IMR-90 (cell line): ENCODE measurements around the gene TIGAR. TPM values are rescaled to one million over a fixed set of nuclear protein-coding genes. Genes with fewer than 3 reads are reported as not detected.

Source experiments
- ATAC-seq: fragments of 200-7000 bp; cut with Tn5 transposase; 2 replicates; pipeline ENCODE4 v1.9.1; 2020; ENCODE audit warnings: low read depth, mild to moderate bottlenecking, moderate library complexity
- BruUV-seq: library from RNA; stranded (reverse); fragments of 400-500 nt; replicated peaks from 2 replicates; lab custom pipeline; 2021; lab: Mats Ljungman, UMichigan
- CTCF ChIA-PET: fragments of 300-600 bp; formaldehyde crosslinking; extraction: SDS; loops from one replicate; lab custom pipeline; 2021; ENCODE audit warnings: antibody characterized with exemption; lab: Yijun Ruan, JAX
- POLR2A ChIA-PET: fragments of 300-600 bp; sonication (Branson Sonifier 250); formaldehyde crosslinking; loops from one replicate; lab custom pipeline; 2022; ENCODE audit warnings: antibody characterized with exemption; ENCODE audit not compliant: unreplicated experiment; lab: Charles Lee
- DNase-seq: peaks from one replicate; pipeline ENCODE4 v3.0.0; 2013
- H2AFZ ChIP-seq: replicated peaks from 2 replicates; pipeline ENCODE3; 2013; ENCODE audit warnings: low read length, mild to moderate bottlenecking; ENCODE audit not compliant: poor library complexity
- H2AK5ac ChIP-seq: 2 replicates; pipeline ENCODE4 v1.6.1; 2013; ENCODE audit warnings: low read depth, low read length, inconsistent platforms
- H2AK9ac ChIP-seq: replicated peaks from 2 replicates; pipeline ENCODE3; 2013; ENCODE audit warnings: mild to moderate bottlenecking, low read depth, low read length, moderate library complexity; ENCODE audit not compliant: poor library complexity
- H2BK120ac ChIP-seq: 2 replicates; pipeline ENCODE4 v1.6.1; 2013; ENCODE audit warnings: low read depth, low read length, inconsistent platforms
- H2BK15ac ChIP-seq: 3 replicates; pipeline ENCODE4 v1.6.1; 2013; ENCODE audit warnings: low read depth, low read length, inconsistent platforms
- H2BK20ac ChIP-seq: 2 replicates; pipeline ENCODE4 v1.6.1; 2013; ENCODE audit warnings: low read depth, mild to moderate bottlenecking, inconsistent platforms, low read length, moderate library complexity
- H2BK5ac ChIP-seq: 2 replicates; pipeline ENCODE4 v1.6.1; 2013; ENCODE audit warnings: mild to moderate bottlenecking, low read depth, low read length, inconsistent platforms; ENCODE audit not compliant: poor library complexity, severe bottlenecking
- H3K14ac ChIP-seq: replicated peaks from 2 replicates; pipeline ENCODE4 v1.6.1; 2013; ENCODE audit warnings: low read depth, low read length, inconsistent platforms
- H3K18ac ChIP-seq: 2 replicates; pipeline ENCODE4 v1.6.1; 2013; ENCODE audit warnings: low read depth, low read length, control low read depth
- H3K23ac ChIP-seq: 2 replicates; pipeline ENCODE4 v1.6.1; 2013; ENCODE audit warnings: low read depth, low read length, inconsistent platforms
- H3K27ac ChIP-seq: 2 replicates; pipeline ENCODE4 v1.5.1; 2013; ENCODE audit warnings: mild to moderate bottlenecking, control low read depth, low read length; ENCODE audit not compliant: insufficient read depth
- H3K27me3 ChIP-seq: 2 replicates; pipeline ENCODE4 v1.6.1; 2013; ENCODE audit warnings: low read length; ENCODE audit not compliant: control insufficient read depth, insufficient read depth
- H3K36me3 ChIP-seq: 2 replicates; pipeline ENCODE4 v1.6.1; 2013; ENCODE audit warnings: low read length, mixed read lengths; ENCODE audit not compliant: control insufficient read depth, insufficient read depth
- H3K4ac ChIP-seq: 2 replicates; pipeline ENCODE4 v1.6.1; 2013; ENCODE audit warnings: low read depth, low read length, inconsistent platforms
- H3K4me1 ChIP-seq: 2 replicates; pipeline ENCODE4 v1.6.1; 2013; ENCODE audit warnings: low read length, mixed read lengths; ENCODE audit not compliant: control insufficient read depth, insufficient read depth
- H3K4me2 ChIP-seq: 2 replicates; pipeline ENCODE4 v1.6.1; 2013; ENCODE audit warnings: low read depth, mild to moderate bottlenecking, control low read depth, low read length, moderate library complexity
- H3K4me3 ChIP-seq: 2 replicates; pipeline ENCODE4 v1.5.1; 2013; ENCODE audit warnings: low read depth, mild to moderate bottlenecking, control low read depth, low read length, moderate library complexity; ENCODE audit not compliant: insufficient read depth
- H3K56ac ChIP-seq: 2 replicates; pipeline ENCODE4 v1.6.1; 2013; ENCODE audit warnings: low read length, inconsistent platforms; ENCODE audit not compliant: insufficient read depth; ENCODE audit errors: extremely low read depth
- H3K79me1 ChIP-seq, 2 experiments: 2 replicates each; pipeline ENCODE4 v1.6.1; 2013; ENCODE audit warnings: low read length in 2 of 2, inconsistent platforms in 1 of 2, low read depth in 1 of 2
- H3K9ac ChIP-seq: 2 replicates; pipeline ENCODE4 v1.6.1; 2013; ENCODE audit warnings: low read depth, low read length, control low read depth
- H3K9me1 ChIP-seq: 2 replicates; pipeline ENCODE4 v1.6.1; 2013; ENCODE audit warnings: low read length, inconsistent platforms; ENCODE audit not compliant: insufficient read depth
- H3K9me3 ChIP-seq: 2 replicates; pipeline ENCODE4 v1.6.1; 2013; ENCODE audit warnings: low read length; ENCODE audit not compliant: control insufficient read depth, insufficient read depth
- H4K20me1 ChIP-seq: 2 replicates; pipeline ENCODE4 v1.6.1; 2013; ENCODE audit warnings: low read length, inconsistent platforms; ENCODE audit not compliant: insufficient read depth
- H4K5ac ChIP-seq: 2 replicates; pipeline ENCODE4 v1.6.1; 2013; ENCODE audit warnings: mild to moderate bottlenecking, low read depth, low read length, control low read depth
- H4K8ac ChIP-seq, 2 experiments: 2 replicates each; pipeline ENCODE4 v1.6.1; 2013; ENCODE audit warnings: low read depth in 2 of 2, low read length in 2 of 2, control low read depth in 1 of 2, inconsistent platforms in 1 of 2
- H4K91ac ChIP-seq: 2 replicates; pipeline ENCODE4 v1.6.1; 2013; ENCODE audit warnings: low read depth, low read length, inconsistent platforms; ENCODE audit not compliant: insufficient read depth
- BHLHE40 ChIP-seq: fragments of 150-350 bp; IDR thresholded peaks from 2 replicates; pipeline ENCODE4 v1.6.1; 2016; ENCODE audit warnings: mild to moderate bottlenecking, low read depth, low read length
- CEBPB ChIP-seq: IDR thresholded peaks from 2 replicates; pipeline ENCODE4 v1.6.1; 2012; ENCODE audit warnings: low read depth, low read length, improper control_type of control experiment
- CHD1 ChIP-seq: IDR thresholded peaks from 2 replicates; pipeline ENCODE4 v1.6.1; 2012; ENCODE audit warnings: low read depth, low read length, improper control_type of control experiment
- ELK1 ChIP-seq: fragments of 150-350 bp; IDR thresholded peaks from 2 replicates; pipeline ENCODE4 v1.6.1; 2016; ENCODE audit warnings: low read depth, mild to moderate bottlenecking, low read length, moderate library complexity, borderline replicate concordance
- FOS ChIP-seq: fragments of 150-350 bp; IDR thresholded peaks from 2 replicates; pipeline ENCODE4 v1.6.1; 2016; ENCODE audit warnings: low read depth, low read length
- MAZ ChIP-seq: IDR thresholded peaks from 2 replicates; pipeline ENCODE4 v1.6.1; 2012; ENCODE audit warnings: low read depth, mild to moderate bottlenecking, low read length, improper control_type of control experiment, moderate library complexity, borderline replicate concordance
- NFE2L2 ChIP-seq: fragments of 150-350 bp; IDR thresholded peaks from 2 replicates; pipeline ENCODE4 v1.6.1; 2016; ENCODE audit warnings: low read depth, mild to moderate bottlenecking, low read length
- POLR2A ChIP-seq: IDR thresholded peaks from 2 replicates; pipeline ENCODE4 v1.6.1; 2012; ENCODE audit warnings: mild to moderate bottlenecking, low read depth, low read length
- RAD21 ChIP-seq: IDR thresholded peaks from 2 replicates; pipeline ENCODE4 v1.6.1; 2012; ENCODE audit warnings: low read length, improper control_type of control experiment
- USF2 ChIP-seq: fragments of 150-350 bp; IDR thresholded peaks from 2 replicates; pipeline ENCODE4 v1.6.1; 2017; ENCODE audit warnings: mild to moderate bottlenecking, antibody characterized with exemption, low read length, low read depth
- WGBS, 2 experiments: methylation state at CpG; one replicate each; pipeline versions ENCODE4 v1.1.5 to v1.1.7; 2013; ENCODE audit warnings: missing lambda C conversion rate in 2 of 2; ENCODE audit not compliant: insufficient read length in 1 of 2; ENCODE audit errors: extremely low coverage in 2 of 2; 5-methylcytosine and 5-hydroxymethylcytosine counted together
- dilution Hi-C: fragments of 300-500 bp; cut with HindIII; formaldehyde crosslinking; loops from one replicate; pipeline ENCODE4 v1.14.3; 2018; ENCODE audit warnings: low sequenced_read_pairs; ENCODE audit not compliant: unreplicated experiment
- in situ Hi-C: fragments of 300-500 bp; cut with MboI; formaldehyde crosslinking; loops from 3 replicates; pipeline ENCODE4 v1.14.3; 2019; ENCODE audit warnings: low sequenced_read_pairs, inconsistent platforms, mixed read lengths
- intact Hi-C: fragments of 100-400 bp; cut with micrococcal nuclease; formaldehyde crosslinking; loops from 2 replicates; pipeline ENCODE4 v1.10.0; 2022
- polyA plus RNA-seq, 3 experiments: library from polyadenylated mRNA; depleted of rRNA; stranded (reverse); fragments of >200 nt; gene quantifications; 2 replicates each; pipeline ENCODE4 v1.2.3, GENCODE V29; 2012; ENCODE audit warnings: low replicate concordance in 1 of 3
- total RNA-seq: library from RNA; depleted of rRNA; stranded (reverse); fragments of >200 nt; gene quantifications from 2 replicates; pipeline ENCODE4 v1.2.3, GENCODE V29; 2012

TIGAR gene
- total and polyA plus RNA-seq, 2 of the 4 experiments (the other 2 are of a cell fraction): 7.3 to 13.7 TPM

DNA sequence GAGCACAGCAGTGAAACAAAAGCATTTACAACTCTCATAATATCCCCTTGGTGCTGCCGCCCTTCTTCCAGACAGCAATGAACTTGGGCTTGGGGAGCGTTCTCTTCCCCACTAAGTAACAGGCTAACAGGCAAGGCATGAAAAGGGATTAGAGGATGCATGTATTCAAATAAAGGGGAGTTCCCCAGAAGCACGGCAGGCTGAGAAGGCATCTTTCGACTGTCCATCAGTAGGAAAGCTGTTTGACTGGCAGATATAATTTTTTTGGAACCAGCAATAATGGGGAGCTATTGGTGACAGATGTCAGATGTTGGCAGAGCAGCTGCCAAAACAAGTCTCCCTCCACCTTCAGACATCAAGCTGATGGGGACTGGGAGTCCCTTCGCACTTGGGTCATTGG lies 9.2 kb upstream of the TIGAR start:
- 40% methylated on average over 1 of the region's 5 CpGs; no CpG with 5 or more reads in 1 of the 2 experiments for WGBS, 2 experiments
- Histone ChIP-seq H3K9ac (no peak overlapping the region), H3K27ac (no peak overlapping the region), H2BK5ac (no peak overlapping the region), H2AK9ac (no peak overlapping the region), H4K20me1 (no peaks in the 10 kb centered on the region), H3K4me2 (no peak overlapping the region), H3K23ac (no peak overlapping the region), H3K4me1 (no peaks in the 10 kb centered on the region), H3K56ac (no peak overlapping the region), H3K79me1 (no peaks in the 10 kb centered on the region), H3K27me3 (peaks cover 8% of the 10 kb centered on the region), H4K5ac (no peak overlapping the region), H2BK20ac (no peak overlapping the region), H3K18ac (no peak overlapping the region), H2AK5ac (no peak overlapping the region), H3K4me3 (no peak overlapping the region), H2BK15ac (no peak overlapping the region), H3K14ac (no peak overlapping the region), H4K8ac (no peak overlapping the region), H3K9me3 (no peaks in the 10 kb centered on the region), H2BK120ac (no peak overlapping the region), H3K4ac (no peak overlapping the region), H4K91ac (no peak overlapping the region), H3K9me1 (no peaks in the 10 kb centered on the region), H3K36me3 (no peaks in the 10 kb centered on the region), H2AFZ (no peak overlapping the region)
- dilution Hi-C loops: no loop called here
- ATAC-seq: no peak
- ChIA-PET POLR2A (no interaction called here), CTCF (no interaction called here)
- in situ Hi-C loops: no loop called here
- intact Hi-C loops: no loop called here
- no peak for DNase-seq
- TF ChIP-seq CEBPB: no peak
- no peak for TF ChIP-seq MAZ
- no peak for TF ChIP-seq POLR2A
- TF ChIP-seq USF2: no peak
- no peak for TF ChIP-seq RAD21
- TF ChIP-seq FOS: no peak
- TF ChIP-seq CHD1: no peak
- TF ChIP-seq NFE2L2: no peak
- TF ChIP-seq BHLHE40: no peak
- TF ChIP-seq ELK1: no peak
- no TSS peak for BruUV-seq
